Stomach (tissue), 9 donors: ENCODE data around the gene PDE6A. TPM values are rescaled to one million over a fixed set of nuclear protein-coding genes. Genes with fewer than 3 reads are reported as not detected.

Experiments used
- DNase-seq, 2 donors: peaks; one replicate each; pipeline versions ENCODE4 v3.0.0 to v3.0.0-alpha.2; 2013 to 2019
- H3K27ac ChIP-seq, 5 donors: fragments of 200-600 bp in 4 of 5; sonication (generic) in 4 of 5; one replicate each; pipeline ENCODE4 v1.5.1; 2013 to 2019; ENCODE audit warnings: mild to moderate bottlenecking in 1 of 5, moderate library complexity in 1 of 5
- H3K27me3 ChIP-seq, 3 donors: fragments of 200-600 bp; sonication (generic); one replicate each; pipeline ENCODE4 v1.5.1; 2017 to 2019; ENCODE audit warnings: mixed run types in 1 of 3
- H3K36me3 ChIP-seq, 4 donors: fragments of 200-600 bp; sonication (generic); 1 replicate in 3 of 4; 2 replicates in 1 of 4; pipeline ENCODE4 v1.5.1; 2016 to 2019
- H3K4me1 ChIP-seq, 4 donors: fragments of 200-600 bp; sonication (generic); one replicate each; pipeline ENCODE4 v1.5.1; 2016 to 2019
- H3K4me3 ChIP-seq, 4 donors: fragments of 200-600 bp; sonication (generic) in 3 of 4; one replicate each; pipeline ENCODE4 v1.5.1; 2016 to 2019; ENCODE audit warnings: mild to moderate bottlenecking in 1 of 4
- H3K9me3 ChIP-seq, 4 donors: fragments of 200-600 bp; sonication (generic); one replicate each; pipeline ENCODE4 v1.5.1; 2016 to 2019
- CTCF ChIP-seq, 7 experiments: fragments of 450-650 bp in 4 of 7; fragments of 200-600 bp in 3 of 7; sonication (generic) in 3 of 7; IDR thresholded peaks; one replicate each; pipeline ENCODE4 v1.5.1; 2016 to 2019; ENCODE audit warnings: antibody characterized with exemption in 7 of 7, control low read depth in 2 of 7, mild to moderate bottlenecking in 1 of 7
- EP300 ChIP-seq: sonication (generic); formaldehyde crosslinking; IDR thresholded peaks from one replicate; pipeline ENCODE4 v1.6.1; 2017; ENCODE audit warnings: antibody characterized with exemption
- POLR2A ChIP-seq, 4 donors: fragments of 450-650 bp; IDR thresholded peaks; one replicate each; pipeline ENCODE4 v1.6.1; 2016; ENCODE audit warnings: antibody characterized with exemption in 4 of 4, control low read depth in 2 of 4, mild to moderate bottlenecking in 1 of 4, moderate library complexity in 1 of 4
- POLR2AphosphoS5 ChIP-seq, 3 donors: sonication (generic); formaldehyde crosslinking; IDR thresholded peaks; one replicate each; pipeline ENCODE4 v1.6.1; 2016; ENCODE audit warnings: antibody characterized with exemption in 3 of 3
- WGBS, 5 donors: extraction: QIAGEN DNeasy Blood & Tissue Kit in 3 of 5; methylation state at CpG; one replicate each; pipeline versions ENCODE4 v1.1.5 to v1.1.7; 2013 to 2018; 5-methylcytosine and 5-hydroxymethylcytosine counted together
- intact Hi-C: fragments of 100-400 bp; cut with DNase I; formaldehyde crosslinking; loops from one replicate; pipeline ENCODE4 v1.15.1; 2023; ENCODE audit warnings: low total_unique reads
- polyA plus RNA-seq, 3 donors: library from polyadenylated mRNA; stranded (reverse); fragments of 200-250 nt; gene quantifications; one replicate each; pipeline ENCODE4 v1.2.3, GENCODE V29; 2013
- total RNA-seq, 5 donors: library from RNA; depleted of rRNA; stranded (reverse); fragments of >200 nt; gene quantifications; one replicate each; pipeline versions ENCODE4 v1.1.0 to v1.2.3, GENCODE V29; 2014 to 2016
- donor health status: healthy with polysubstance abuse.
- donor health status: Bipolar disorder and iron deficiency.
- donor health status: healthy.

Gene PDE6A
- total and polyA plus RNA-seq, 8 donors: under 0.01 to 0.80 TPM; not detected in 6

GRCh38 chr5:149982505-149982904, 37.9 kb upstream of the PDE6A start:
- no peak for DNase-seq
- intact Hi-C loops: no loop called here
- H3K9me3 ChIP-seq: no peaks in the 10 kb centered on the region
- H3K4me3 ChIP-seq: no peak overlapping the region
- H3K27me3 ChIP-seq: no peaks in the 10 kb centered on the region
- TF ChIP-seq POLR2A (IDR thresholded peaks at IDR 0.05) (no peak), CTCF (IDR thresholded peaks at IDR 0.05) (no peak), EP300 (no peak), POLR2AphosphoS5 (IDR thresholded peaks at IDR 0.05) (no peak)
- H3K27ac ChIP-seq: no peak overlapping the region
- peaks cover 13 to 45% (median 31%) of the 10 kb centered on the region in 4 donors for H3K36me3 ChIP-seq
- H3K4me1 ChIP-seq: no peaks in the 10 kb centered on the region

- no peak overlapping the region for H3K27ac ChIP-seq
- no peak for TF ChIP-seq POLR2A (IDR thresholded peaks at IDR 0.05)
- TF ChIP-seq CTCF (IDR thresholded peaks at IDR 0.05): no peak
- TF ChIP-seq POLR2AphosphoS5 (IDR thresholded peaks at IDR 0.05): no peak
- no peak for TF ChIP-seq EP300
- WGBS, 5 donors: 75 to 89% (median 84%) methylated on average over 3 of the region's 3 CpGs
- no peaks in the 10 kb centered on the region for H3K27me3 ChIP-seq
- no peaks in the 10 kb centered on the region for H3K9me3 ChIP-seq
- H3K4me1 ChIP-seq: no peaks in the 10 kb centered on the region
- peaks cover 13 to 47% (median 32%) of the 10 kb centered on the region in 4 donors for H3K36me3 ChIP-seq
- intact Hi-C loops: no loop called here
- DNase-seq: no peak
- no peak overlapping the region for H3K4me3 ChIP-seq
Measured at GRCh38 chr5:149981206-149981605, 36.6 kb upstream of the PDE6A start.

GRCh38 chr5:149979896-149980295, 35.3 kb upstream of the PDE6A start:
- Histone ChIP-seq H3K4me3 (no peak overlapping the region), H3K27ac (no peak overlapping the region), H3K36me3 (peaks cover 13 to 47% (median 32%) of the 10 kb centered on the region in 4 donors), H3K9me3 (no peaks in the 10 kb centered on the region), H3K4me1 (no peaks in the 10 kb centered on the region), H3K27me3 (no peaks in the 10 kb centered on the region)
- no peak for TF ChIP-seq CTCF (IDR thresholded peaks at IDR 0.05)
- no peak for TF ChIP-seq EP300
- no peak for TF ChIP-seq POLR2AphosphoS5 (IDR thresholded peaks at IDR 0.05)
- peak in 1 of 2 donors; percentile 26 for DNase-seq
- 29 to 61% (median 52%) methylated on average over 1 of the region's 1 CpG for WGBS, 5 donors
- intact Hi-C loops: no loop called here

- Histone ChIP-seq H3K36me3 (peaks cover 7 to 30% (median 22%) of the 10 kb centered on the region in 4 donors), H3K9me3 (no peaks in the 10 kb centered on the region), H3K27me3 (no peaks in the 10 kb centered on the region), H3K4me3 (no peak overlapping the region), H3K4me1 (no peaks in the 10 kb centered on the region), H3K27ac (no peak overlapping the region)
- DNase-seq: no peak
- 50 to 58% (median 52%) methylated on average over 2 of the region's 2 CpGs for WGBS, 5 donors
- intact Hi-C loops: no loop called here
- TF ChIP-seq EP300: no peak
- no peak for TF ChIP-seq CTCF (IDR thresholded peaks at IDR 0.05)
- no peak for TF ChIP-seq POLR2A (IDR thresholded peaks at IDR 0.05)
- no peak for TF ChIP-seq POLR2AphosphoS5 (IDR thresholded peaks at IDR 0.05)
Measured at GRCh38 chr5:149975409-149975808, 30.8 kb upstream of the PDE6A start.
